Activated naive CD8-positive, alpha-beta T cell treated with anti-CD3 and anti-CD28 coated beads, Interleukin-2, amount 50 U/mL, for 24 hours (primary cell): ENCODE results near the gene RNF169.

Source experiments
- ATAC-seq: fragments of 150-1000 bp; cut with Tn5 transposase; one replicate; pipeline ENCODE4 v1.10.0; 2021
- DNase-seq: peaks from one replicate; pipeline ENCODE4 v3.0.0; 2021
- H3K27ac Mint-ChIP-seq: one replicate; pipeline ENCODE4 v1.8.0; 2021; ENCODE audit warnings: mild to moderate bottlenecking, mixed read lengths
- H3K27me3 Mint-ChIP-seq: one replicate; pipeline ENCODE4 v1.8.0; 2021; ENCODE audit warnings: mixed read lengths
- H3K36me3 Mint-ChIP-seq: one replicate; pipeline ENCODE4 v1.8.0; 2021; ENCODE audit warnings: low read depth, mixed read lengths
- H3K4me1 Mint-ChIP-seq: one replicate; pipeline ENCODE4 v1.8.0; 2021; ENCODE audit warnings: mixed read lengths
- H3K4me3 Mint-ChIP-seq: one replicate; pipeline ENCODE4 v1.8.0; 2021; ENCODE audit warnings: mild to moderate bottlenecking, moderate library complexity, mixed read lengths
- H3K9me3 Mint-ChIP-seq: one replicate; pipeline ENCODE4 v1.8.0; 2021; ENCODE audit warnings: mixed read lengths

RNF169 gene

GRCh38 chr11:74719011-74719410 lies 29.6 kb upstream of the RNF169 start:
- H3K27ac Mint-ChIP-seq = no peak overlapping the region
- H3K9me3 Mint-ChIP-seq = no peaks in the 10 kb centered on the region
- no peak for ATAC-seq
- no peak for DNase-seq
- H3K27me3 Mint-ChIP-seq = no peaks in the 10 kb centered on the region
- no peaks in the 10 kb centered on the region for H3K36me3 Mint-ChIP-seq
- H3K4me1 Mint-ChIP-seq = peaks cover 7% of the 10 kb centered on the region
- H3K4me3 Mint-ChIP-seq = no peak overlapping the region

- peaks cover 9% of the 10 kb centered on the region for H3K27me3 Mint-ChIP-seq
- H3K4me1 Mint-ChIP-seq = no peaks in the 10 kb centered on the region
- no peaks in the 10 kb centered on the region for H3K9me3 Mint-ChIP-seq
- no peak overlapping the region for H3K4me3 Mint-ChIP-seq
- no peak overlapping the region for H3K27ac Mint-ChIP-seq
- ATAC-seq (no peak), DNase-seq (no peak)
- no peaks in the 10 kb centered on the region for H3K36me3 Mint-ChIP-seq
Measured at GRCh38 chr11:74720596-74721478, 27.8 kb upstream of the RNF169 start.

GRCh38 chr11:74721479-74721835 lies 27.2 kb upstream of the RNF169 start:
- no peak for DNase-seq
- no peaks in the 10 kb centered on the region for H3K4me1 Mint-ChIP-seq
- ATAC-seq = no peak
- no peak overlapping the region for H3K27ac Mint-ChIP-seq
- no peaks in the 10 kb centered on the region for H3K36me3 Mint-ChIP-seq
- peaks cover 11% of the 10 kb centered on the region for H3K27me3 Mint-ChIP-seq
- no peak overlapping the region for H3K4me3 Mint-ChIP-seq
- H3K9me3 Mint-ChIP-seq = no peaks in the 10 kb centered on the region

GRCh38 chr11:74723511-74723910 lies 25.1 kb upstream of the RNF169 start:
- Mint-ChIP-seq H3K4me3 (no peak overlapping the region), H3K27me3 (peaks cover 12% of the 10 kb centered on the region), H3K36me3 (no peaks in the 10 kb centered on the region), H3K4me1 (no peaks in the 10 kb centered on the region), H3K9me3 (no peaks in the 10 kb centered on the region), H3K27ac (no peak overlapping the region)
- ATAC-seq (no peak), DNase-seq (no peak)

- Mint-ChIP-seq H3K4me1 (no peaks in the 10 kb centered on the region), H3K4me3 (no peak overlapping the region), H3K36me3 (no peaks in the 10 kb centered on the region), H3K9me3 (no peaks in the 10 kb centered on the region), H3K27me3 (peaks cover 31% of the 10 kb centered on the region), H3K27ac (no peak overlapping the region)
- no peak for DNase-seq
- ATAC-seq = no peak
Measured at GRCh38 chr11:74725701-74726100, 22.9 kb upstream of the RNF169 start.

GRCh38 chr11:74726547-74727182 lies 22.0 kb upstream of the RNF169 start:
- peak; percentile 59 for DNase-seq
- Mint-ChIP-seq H3K36me3 (no peaks in the 10 kb centered on the region), H3K27me3 (peaks cover 37% of the 10 kb centered on the region), H3K4me3 (no peak overlapping the region), H3K9me3 (no peaks in the 10 kb centered on the region), H3K4me1 (peaks cover 1% of the 10 kb centered on the region), H3K27ac (no peak overlapping the region)
- peak; percentile 81 for ATAC-seq

- peaks cover 6% of the 10 kb centered on the region for H3K4me1 Mint-ChIP-seq
- DNase-seq (no peak), ATAC-seq (no peak)
- peaks cover 58% of the 10 kb centered on the region for H3K27me3 Mint-ChIP-seq
- H3K4me3 Mint-ChIP-seq = no peak overlapping the region
- no peak overlapping the region for H3K27ac Mint-ChIP-seq
- H3K9me3 Mint-ChIP-seq = no peaks in the 10 kb centered on the region
- no peaks in the 10 kb centered on the region for H3K36me3 Mint-ChIP-seq
Measured at GRCh38 chr11:74729397-74729796, 19.3 kb upstream of the RNF169 start.

- H3K9me3 Mint-ChIP-seq = no peaks in the 10 kb centered on the region
- H3K27ac Mint-ChIP-seq = no peak overlapping the region
- H3K36me3 Mint-ChIP-seq = no peaks in the 10 kb centered on the region
- H3K27me3 Mint-ChIP-seq = peaks cover 56% of the 10 kb centered on the region
- H3K4me1 Mint-ChIP-seq = peaks cover 6% of the 10 kb centered on the region
- DNase-seq = no peak
- no peak overlapping the region for H3K4me3 Mint-ChIP-seq
- ATAC-seq = no peak
Measured at GRCh38 chr11:74730571-74731260, 17.9 kb upstream of the RNF169 start.

- no peak for DNase-seq
- Mint-ChIP-seq H3K27me3 (peaks cover 58% of the 10 kb centered on the region), H3K4me1 (peaks cover 6% of the 10 kb centered on the region), H3K36me3 (no peaks in the 10 kb centered on the region), H3K9me3 (no peaks in the 10 kb centered on the region), H3K4me3 (no peak within 1 kb of the TSS), H3K27ac (no peak within 1 kb of the TSS)
- no peak for ATAC-seq
Measured at GRCh38 chr11:74731301-74732094, 17.2 kb upstream of the RNF169 start, which contains the start of gene CHRDL2. TSS of gene CHRDL2 (minus strand) at chr11:74731426. CDS start at chr11:74730888, 538 bp downstream.

- Mint-ChIP-seq H3K27ac (no peak overlapping the region), H3K36me3 (no peaks in the 10 kb centered on the region), H3K4me1 (peaks cover 6% of the 10 kb centered on the region), H3K27me3 (peaks cover 63% of the 10 kb centered on the region), H3K9me3 (no peaks in the 10 kb centered on the region), H3K4me3 (no peak overlapping the region)
- ATAC-seq = no peak
- DNase-seq = no peak
Measured at GRCh38 chr11:74734559-74734925, 14.1 kb upstream of the RNF169 start.

- Mint-ChIP-seq H3K27me3 (peaks cover 56% of the 10 kb centered on the region), H3K9me3 (no peaks in the 10 kb centered on the region), H3K36me3 (no peaks in the 10 kb centered on the region), H3K27ac (no peak overlapping the region), H3K4me3 (no peak overlapping the region), H3K4me1 (peaks cover 10% of the 10 kb centered on the region)
- ATAC-seq = no peak
- no peak for DNase-seq
Measured at GRCh38 chr11:74735365-74735928, 13.2 kb upstream of the RNF169 start.

- no peak for DNase-seq
- Mint-ChIP-seq H3K27ac (no peak overlapping the region), H3K9me3 (no peaks in the 10 kb centered on the region), H3K4me1 (peaks cover 10% of the 10 kb centered on the region), H3K4me3 (no peak overlapping the region), H3K27me3 (peaks cover 50% of the 10 kb centered on the region), H3K36me3 (no peaks in the 10 kb centered on the region)
- no peak for ATAC-seq
Measured at GRCh38 chr11:74736031-74736430, 12.6 kb upstream of the RNF169 start.

- no peak overlapping the region for H3K27ac Mint-ChIP-seq
- DNase-seq (peak; percentile 35), ATAC-seq (peak; percentile 85)
- no peaks in the 10 kb centered on the region for H3K36me3 Mint-ChIP-seq
- no peak overlapping the region for H3K4me3 Mint-ChIP-seq
- H3K27me3 Mint-ChIP-seq = peaks cover 24% of the 10 kb centered on the region
- H3K9me3 Mint-ChIP-seq = no peaks in the 10 kb centered on the region
- H3K4me1 Mint-ChIP-seq = peaks cover 3% of the 10 kb centered on the region
Measured at GRCh38 chr11:74739546-74740270, 8.9 kb upstream of the RNF169 start.
